Neural cell (in vitro differentiated cells): ENCODE measurements around the gene PITHD1. TPM values are rescaled to one million over a fixed set of nuclear protein-coding genes. Genes with fewer than 3 reads are reported as not detected.
A peak's percentile ranks its signal among the peaks of the same experiment; 100 is the strongest.

Experiments
- H2AFZ ChIP-seq: fragments of 200-600, 300-800 bp; sonication (generic), shearing (Covaris generic); 2 replicates; pipeline ENCODE4 v1.6.0; 2014; ENCODE audit warnings: low read depth, mild to moderate bottlenecking, antibody characterized with exemption, low read length, moderate library complexity
- H3F3A ChIP-seq: fragments of 200-600 bp; shearing (Covaris generic); 2 replicates; pipeline ENCODE4 v1.6.1; 2016; ENCODE audit warnings: mild to moderate bottlenecking, moderate library complexity, mixed read lengths, antibody characterized with exemption, low read length; ENCODE audit not compliant: insufficient read depth, poor library complexity, severe bottlenecking
- H3K27ac ChIP-seq: fragments of 200-600, 300-800 bp; sonication (generic), shearing (Covaris generic); 2 replicates; pipeline ENCODE4 v1.5.1; 2014; ENCODE audit warnings: mild to moderate bottlenecking, low read length, moderate library complexity
- H3K27me3 ChIP-seq: fragments of 300-800, 200-600 bp; sonication (generic), shearing (Covaris generic); 2 replicates; pipeline ENCODE4 v1.6.0; 2014; ENCODE audit warnings: mild to moderate bottlenecking, low read depth, low read length, moderate library complexity; ENCODE audit not compliant: insufficient read depth
- H3K36me3 ChIP-seq: fragments of 300-800, 200-600 bp; sonication (generic), shearing (Covaris generic); 2 replicates; pipeline ENCODE4 v1.5.1; 2014; ENCODE audit warnings: mild to moderate bottlenecking, antibody characterized with exemption, low read length, moderate library complexity; ENCODE audit not compliant: insufficient read depth
- H3K4me2 ChIP-seq: fragments of 300-800, 200-600 bp; sonication (generic), shearing (Covaris generic); 2 replicates; pipeline ENCODE4 v1.6.0; 2014; ENCODE audit warnings: mild to moderate bottlenecking, low read length
- H3K4me3 ChIP-seq: fragments of 300-800, 200-600 bp; sonication (generic), shearing (Covaris generic); 2 replicates; pipeline ENCODE4 v1.5.1; 2014; ENCODE audit warnings: mild to moderate bottlenecking, low read length, moderate library complexity
- H3K79me2 ChIP-seq: fragments of 200-600 bp; shearing (Covaris generic); replicated peaks from 2 replicates; pipeline ENCODE4 v1.6.0; 2014; ENCODE audit warnings: mild to moderate bottlenecking, low read length, moderate library complexity; ENCODE audit not compliant: insufficient read depth
- H3K9ac ChIP-seq: fragments of 300-800, 200-600 bp; sonication (generic), shearing (Covaris generic); 2 replicates; pipeline ENCODE4 v1.6.1; 2016; ENCODE audit warnings: mild to moderate bottlenecking, low read length, mixed read lengths
- H3K9me2 ChIP-seq: fragments of 200-600 bp; shearing (Covaris generic); 2 replicates; pipeline ENCODE4 v1.6.1; 2016; ENCODE audit warnings: mild to moderate bottlenecking, low read length, mixed read lengths; ENCODE audit not compliant: insufficient read depth
- H3K9me3 ChIP-seq: fragments of 200-600, 300-800 bp; sonication (generic), shearing (Covaris generic); 2 replicates; pipeline ENCODE4 v1.6.1; 2016; ENCODE audit warnings: mild to moderate bottlenecking, mixed run types, low read length, moderate library complexity, mixed read lengths
- H4K20me1 ChIP-seq: fragments of 200-600 bp; shearing (Covaris generic); 2 replicates; pipeline ENCODE4 v1.6.1; 2016; ENCODE audit warnings: mild to moderate bottlenecking, mixed run types; ENCODE audit not compliant: insufficient read depth
- EP300 ChIP-seq: fragments of 450-650 bp; conservative IDR thresholded peaks from 2 replicates; pipeline ENCODE4 v1.6.1; 2014; ENCODE audit warnings: antibody characterized with exemption, mild to moderate bottlenecking, moderate library complexity; ENCODE audit not compliant: poor library complexity, severe bottlenecking
- EZH2 ChIP-seq: fragments of 200-600, 300-800 bp; shearing (Covaris generic), sonication (generic); IDR thresholded peaks from 2 replicates; pipeline ENCODE4 v1.6.1; 2014; ENCODE audit warnings: antibody characterized with exemption, low read length, borderline replicate concordance, mild to moderate bottlenecking; ENCODE audit not compliant: insufficient read depth, poor library complexity, severe bottlenecking
- MXI1 ChIP-seq: fragments of 450-650 bp; conservative IDR thresholded peaks from 2 replicates; pipeline ENCODE4 v1.6.1; 2014; ENCODE audit warnings: antibody characterized with exemption, mild to moderate bottlenecking; ENCODE audit not compliant: poor library complexity, severe bottlenecking
- POLR2AphosphoS5 ChIP-seq: IDR thresholded peaks from 2 replicates; pipeline ENCODE4 v1.6.1; 2012
- RAD21 ChIP-seq: fragments of 450-650 bp; conservative IDR thresholded peaks from 2 replicates; pipeline ENCODE4 v1.6.1; 2014; ENCODE audit warnings: antibody characterized with exemption, mild to moderate bottlenecking, moderate library complexity
- REST ChIP-seq: IDR thresholded peaks from 2 replicates; pipeline ENCODE4 v1.6.1; 2012; ENCODE audit warnings: borderline replicate concordance
- SMC3 ChIP-seq: fragments of 450-650 bp; conservative IDR thresholded peaks from 2 replicates; pipeline ENCODE4 v1.6.1; 2014; ENCODE audit warnings: antibody characterized with exemption, mild to moderate bottlenecking, moderate library complexity; ENCODE audit not compliant: poor library complexity
- TAF1 ChIP-seq: IDR thresholded peaks from 2 replicates; pipeline ENCODE4 v1.6.1; 2012; ENCODE audit warnings: low read depth
- polyA plus RNA-seq: library from polyadenylated mRNA; depleted of rRNA; stranded (reverse); fragments of >200 nt; gene quantifications from 2 replicates; pipeline ENCODE4 v1.2.3, GENCODE V29; 2014
- TF ChIP-seq, protein P1 (sequence below): fragments of 450-650 bp; IDR thresholded peaks from 2 replicates; pipeline ENCODE4 v1.5.1; 2014; ENCODE audit warnings: antibody characterized with exemption, mild to moderate bottlenecking, moderate library complexity; ENCODE audit not compliant: poor library complexity, severe bottlenecking

PITHD1 gene
- polyA plus RNA-seq, 1 donor from 2014 or later, result 267 TPM

DNA sequence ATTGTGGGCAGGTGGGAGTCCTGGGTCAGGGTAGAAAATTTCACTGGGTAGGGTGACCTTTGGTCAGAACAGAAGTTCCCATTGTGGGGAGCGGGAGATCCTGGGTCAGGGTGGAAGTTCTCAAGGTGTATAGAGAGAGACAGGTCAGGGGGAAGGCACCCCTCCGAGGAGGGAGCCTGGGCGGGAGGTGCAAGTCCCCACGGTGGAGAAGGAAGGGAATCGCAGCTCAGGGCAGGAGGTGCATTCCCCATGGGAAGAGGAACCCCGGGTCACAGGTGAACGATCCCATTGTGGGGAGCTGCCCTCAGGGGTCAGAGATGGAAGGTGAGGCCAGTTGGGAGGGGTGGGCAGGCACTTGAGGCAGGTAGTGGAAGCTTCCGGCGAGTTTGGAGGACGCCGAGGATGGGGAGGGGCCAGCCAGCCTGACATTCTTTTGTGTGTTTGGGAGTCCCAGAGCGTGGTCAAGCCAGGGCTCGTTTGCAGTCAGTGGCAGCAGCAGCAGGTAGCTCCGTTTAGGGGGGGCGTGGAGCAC lies 13.4 kb downstream of the PITHD1 start:
- Histone ChIP-seq H3K9me2 (no peaks in the 10 kb centered on the region), H2AFZ (peak overlapping the region; percentile 89), H3K79me2 (peaks cover 18% of the 10 kb centered on the region), H3F3A (no peaks in the 10 kb centered on the region), H3K4me3 (peak overlapping the region; percentile 77), H3K9me3 (no peaks in the 10 kb centered on the region), H3K4me2 (peak overlapping the region; percentile 80), H3K27ac (peak overlapping the region; percentile 69), H3K27me3 (no peaks in the 10 kb centered on the region), H3K9ac (peak overlapping the region; percentile 83), H3K36me3 (no peaks in the 10 kb centered on the region), H4K20me1 (no peaks in the 10 kb centered on the region)
- no peak for TF ChIP-seq SMC3
- no peak for TF ChIP-seq RAD21
- TF ChIP-seq REST, result no peak
- TF ChIP-seq, protein P1, sequence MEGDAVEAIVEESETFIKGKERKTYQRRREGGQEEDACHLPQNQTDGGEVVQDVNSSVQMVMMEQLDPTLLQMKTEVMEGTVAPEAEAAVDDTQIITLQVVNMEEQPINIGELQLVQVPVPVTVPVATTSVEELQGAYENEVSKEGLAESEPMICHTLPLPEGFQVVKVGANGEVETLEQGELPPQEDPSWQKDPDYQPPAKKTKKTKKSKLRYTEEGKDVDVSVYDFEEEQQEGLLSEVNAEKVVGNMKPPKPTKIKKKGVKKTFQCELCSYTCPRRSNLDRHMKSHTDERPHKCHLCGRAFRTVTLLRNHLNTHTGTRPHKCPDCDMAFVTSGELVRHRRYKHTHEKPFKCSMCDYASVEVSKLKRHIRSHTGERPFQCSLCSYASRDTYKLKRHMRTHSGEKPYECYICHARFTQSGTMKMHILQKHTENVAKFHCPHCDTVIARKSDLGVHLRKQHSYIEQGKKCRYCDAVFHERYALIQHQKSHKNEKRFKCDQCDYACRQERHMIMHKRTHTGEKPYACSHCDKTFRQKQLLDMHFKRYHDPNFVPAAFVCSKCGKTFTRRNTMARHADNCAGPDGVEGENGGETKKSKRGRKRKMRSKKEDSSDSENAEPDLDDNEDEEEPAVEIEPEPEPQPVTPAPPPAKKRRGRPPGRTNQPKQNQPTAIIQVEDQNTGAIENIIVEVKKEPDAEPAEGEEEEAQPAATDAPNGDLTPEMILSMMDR, result no peak
- no peak for TF ChIP-seq MXI1
- no peak for TF ChIP-seq EP300
- no peak for TF ChIP-seq EZH2
- no peak for TF ChIP-seq TAF1
- no peak for TF ChIP-seq POLR2AphosphoS5

GRCh38 chr1:23792151-23792945 lies 14.1 kb downstream of the PITHD1 start:
- H3K9me2 ChIP-seq, result no peaks in the 10 kb centered on the region
- H3K9ac ChIP-seq, result peak overlapping the region; percentile 83
- H3K27ac ChIP-seq, result peak overlapping the region; percentile 69
- no peaks in the 10 kb centered on the region for H3F3A ChIP-seq
- no peaks in the 10 kb centered on the region for H4K20me1 ChIP-seq
- H3K79me2 ChIP-seq, result peaks cover 18% of the 10 kb centered on the region
- H3K4me3 ChIP-seq, result peak overlapping the region; percentile 77
- H3K4me2 ChIP-seq, result peak overlapping the region; percentile 21
- H2AFZ ChIP-seq, result no peak overlapping the region
- no peak for TF ChIP-seq SMC3
- no peak for TF ChIP-seq RAD21
- no peak for TF ChIP-seq REST
- no peak for TF ChIP-seq EP300
- no peaks in the 10 kb centered on the region for H3K27me3 ChIP-seq
- no peaks in the 10 kb centered on the region for H3K9me3 ChIP-seq
- no peaks in the 10 kb centered on the region for H3K36me3 ChIP-seq
